ENCODE measurements around the gene PLN. TPM values are rescaled to one million over a fixed set of nuclear protein-coding genes. Genes with fewer than 3 reads are reported as not detected.

PLN gene
- total RNA-seq, 1 donor from 2014 or later, result 7.7 TPM

DNA sequence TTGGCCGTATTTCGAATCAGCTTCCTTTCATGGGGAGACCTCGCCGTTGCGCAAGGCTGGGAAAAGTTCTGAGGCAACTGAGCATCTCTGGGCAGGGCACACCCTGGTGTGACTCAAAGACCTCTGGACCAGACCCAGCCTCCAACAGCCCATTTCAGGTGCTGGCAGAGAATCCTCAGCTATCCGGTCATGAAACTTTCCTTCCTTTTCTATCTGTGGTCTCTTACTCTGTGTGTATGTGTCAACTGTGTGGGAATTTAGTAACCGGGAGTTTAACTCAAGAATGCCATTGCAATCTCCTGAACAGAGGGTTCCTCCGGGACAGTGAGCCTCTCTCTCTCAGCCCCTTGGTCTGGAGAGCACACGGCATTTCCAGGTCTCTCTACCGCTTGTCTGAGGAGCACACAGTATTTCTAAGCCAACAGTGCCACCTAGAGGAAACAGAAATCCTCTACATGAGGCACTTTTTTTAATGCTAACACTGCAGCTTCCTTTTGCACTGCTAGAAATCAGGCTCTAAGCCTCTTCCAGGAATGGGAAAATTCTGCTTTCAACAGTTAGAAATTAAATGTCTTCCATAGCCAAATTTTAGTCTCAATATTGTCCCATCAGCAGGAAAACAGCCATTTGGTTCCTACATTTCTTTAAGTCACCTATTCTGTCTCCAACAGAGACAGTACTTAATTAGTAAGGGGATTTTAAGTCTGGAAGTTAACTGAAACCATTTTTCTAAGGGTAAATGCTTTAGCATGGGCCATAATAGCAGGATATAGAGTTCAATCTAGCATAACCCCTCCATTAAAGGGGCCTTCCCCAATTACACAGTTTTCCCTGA is 32.7 kb downstream of the PLN start:
- no peak for DNase-seq

DNA sequence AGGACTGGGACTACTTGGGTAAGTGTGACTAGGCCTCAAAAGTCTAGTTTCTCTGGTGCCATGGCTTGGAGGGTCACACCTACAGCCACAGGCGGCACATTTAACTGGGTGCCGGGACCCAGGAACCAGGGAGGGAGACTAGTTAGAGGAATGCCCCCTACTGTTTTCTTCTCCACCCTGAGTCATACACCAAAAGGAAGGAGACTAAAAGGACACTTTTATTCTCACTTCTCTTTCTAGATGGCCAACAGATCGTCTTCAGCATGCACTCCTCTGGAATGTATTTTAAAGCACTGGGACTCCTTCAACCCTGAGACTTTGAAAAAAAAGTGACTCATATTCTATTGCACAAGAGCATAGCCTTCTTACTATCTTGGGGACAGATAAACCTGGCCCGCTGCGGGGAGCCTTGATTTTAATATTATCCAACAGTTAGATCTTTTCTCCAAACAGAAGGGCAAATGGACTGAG is 33.4 kb downstream of the PLN start:
- DNase-seq, result no peak

DNA sequence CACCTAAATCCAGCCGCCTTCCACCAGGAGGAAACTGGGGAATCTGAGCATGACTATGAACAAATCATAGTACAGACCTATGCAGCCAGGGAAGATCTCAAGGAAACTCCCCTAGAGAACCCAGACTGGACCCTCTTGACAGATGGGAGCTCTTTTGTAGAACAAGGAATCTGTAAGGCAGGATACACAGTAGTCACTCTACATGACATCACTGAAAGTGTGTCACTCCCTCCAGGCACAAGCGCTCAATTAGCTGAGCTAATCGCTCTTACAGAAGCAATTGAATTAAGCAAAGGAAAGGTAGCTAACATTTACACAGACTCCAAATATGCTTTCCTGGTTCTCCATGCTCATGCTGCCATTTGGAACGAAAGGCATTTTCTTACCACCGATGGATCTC is 36.8 kb downstream of the PLN start:
- DNase-seq, result no peak

DNA sequence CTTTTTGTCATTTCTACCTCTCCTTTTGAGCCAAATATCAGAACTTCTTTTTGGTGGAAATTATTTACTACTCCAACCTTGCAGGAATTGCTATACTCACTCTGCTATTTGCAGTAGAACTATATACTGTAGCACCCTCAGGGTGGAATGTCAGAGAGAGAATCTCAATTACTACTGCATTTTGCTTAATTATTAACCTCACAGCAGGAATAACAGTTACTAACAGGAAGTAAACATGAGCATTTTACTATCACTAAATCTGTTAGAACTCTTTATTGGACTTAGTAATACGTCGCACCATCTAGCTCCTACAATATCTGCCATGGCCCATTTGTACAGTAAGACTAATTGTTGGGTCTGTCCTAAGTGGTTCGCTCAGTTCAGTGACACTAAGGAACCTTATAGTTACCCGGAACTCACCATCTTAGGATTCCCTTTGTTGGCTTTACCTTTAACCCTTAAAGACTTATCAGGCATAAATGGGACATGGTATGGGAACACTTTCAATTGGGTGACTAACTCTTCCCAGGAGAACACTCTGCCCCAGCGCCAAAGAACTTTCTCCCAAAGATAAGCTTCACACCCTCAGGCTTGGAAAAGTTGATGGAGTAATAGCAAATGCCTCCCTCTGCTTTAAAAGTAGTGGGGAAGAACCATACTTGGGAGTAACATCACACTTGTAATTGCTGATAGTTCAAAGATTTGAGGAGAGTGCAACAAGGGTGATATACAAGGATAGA is 38.8 kb downstream of the PLN start:
- no peak for DNase-seq

DNA sequence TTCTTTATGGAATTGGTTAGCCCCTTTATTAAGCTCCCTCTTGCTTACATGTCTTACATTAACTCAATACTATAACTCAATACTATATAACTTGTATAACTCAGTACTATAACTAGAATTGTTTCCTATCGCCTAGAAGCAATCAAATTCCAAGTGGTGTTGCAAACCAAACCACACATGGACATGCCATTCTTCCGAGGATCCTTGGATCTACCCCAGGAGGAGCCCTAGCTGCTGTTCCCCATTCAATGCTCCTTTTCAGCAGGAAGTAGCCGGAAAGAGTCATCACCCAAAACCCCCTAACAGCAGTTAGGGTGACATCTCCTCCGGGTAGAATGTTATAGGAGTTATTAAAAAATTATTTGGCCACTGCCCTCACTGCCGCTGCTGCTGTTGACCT is 40.5 kb downstream of the PLN start:
- DNase-seq, result no peak

DNA sequence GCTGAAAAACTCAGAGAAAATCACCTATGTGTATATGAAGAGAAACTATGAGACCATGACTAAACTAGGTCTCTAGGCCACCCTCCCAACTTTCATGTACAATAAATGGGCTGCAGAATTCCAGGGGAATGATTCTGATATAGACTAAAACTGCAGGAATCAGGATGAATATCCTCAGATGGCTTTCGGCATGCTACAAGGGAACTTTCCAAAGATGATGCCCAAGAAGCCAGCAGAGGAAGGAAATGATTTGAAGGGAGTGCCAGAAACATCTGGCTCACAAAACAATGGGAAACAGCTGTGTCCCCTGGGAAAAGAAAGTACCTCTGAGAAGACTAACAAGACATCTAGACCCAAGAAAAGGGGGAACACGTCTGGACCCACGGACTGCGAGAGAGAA is 41.1 kb downstream of the PLN start:
- no peak for DNase-seq

DNA sequence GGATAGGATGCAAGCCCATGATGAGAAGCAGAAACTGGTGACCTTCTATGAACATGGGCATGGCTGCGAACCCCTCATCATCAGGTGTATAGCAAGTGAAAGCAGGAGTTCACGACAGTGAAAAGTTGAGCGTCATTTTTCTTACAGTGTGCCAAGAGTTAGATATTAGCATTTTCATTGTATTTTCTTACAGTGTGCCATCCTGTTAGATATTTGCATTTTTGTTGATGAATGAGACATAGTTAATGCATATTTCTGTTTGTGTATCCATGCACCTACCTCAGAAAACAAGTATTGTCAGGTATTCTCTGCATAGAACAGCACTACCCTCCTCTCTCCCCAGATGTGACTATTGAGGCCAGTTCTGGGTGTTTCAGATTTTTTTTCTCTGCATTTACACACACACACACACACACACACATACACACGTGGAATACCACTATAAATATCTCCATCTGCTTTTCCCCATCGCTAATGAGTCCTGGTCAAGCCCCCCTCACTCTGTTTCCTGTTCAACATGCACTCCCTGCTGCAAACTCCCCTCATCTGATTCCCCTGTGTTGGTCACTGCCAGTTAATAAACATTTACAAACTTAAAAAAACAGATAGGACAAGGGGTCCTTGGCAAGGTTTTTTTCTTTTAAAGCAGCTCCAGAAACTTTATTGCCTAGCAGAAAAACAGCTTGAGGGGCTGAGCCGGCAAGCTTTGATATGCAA is 41.7 kb downstream of the PLN start:
- DNase-seq, result no peak

DNA sequence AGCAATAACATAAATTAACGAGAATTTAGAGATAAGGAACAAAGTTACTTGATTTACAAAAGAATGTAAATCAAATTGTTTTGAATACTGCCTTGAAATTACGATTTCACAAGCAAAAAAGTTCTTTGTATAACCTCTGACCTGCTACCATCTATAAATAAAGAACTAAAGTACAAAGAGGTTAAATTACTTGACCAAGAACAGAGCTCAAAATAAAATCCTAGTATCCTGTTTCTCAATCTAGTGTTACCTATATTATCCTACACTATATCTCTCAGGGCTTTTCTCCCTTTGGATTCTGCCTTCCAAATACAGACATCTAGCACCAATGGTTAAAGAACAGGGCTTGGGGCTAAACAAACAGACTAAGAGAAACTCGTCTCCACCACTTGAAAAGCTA is 43.8 kb downstream of the PLN start:
- DNase-seq, result no peak

DNA sequence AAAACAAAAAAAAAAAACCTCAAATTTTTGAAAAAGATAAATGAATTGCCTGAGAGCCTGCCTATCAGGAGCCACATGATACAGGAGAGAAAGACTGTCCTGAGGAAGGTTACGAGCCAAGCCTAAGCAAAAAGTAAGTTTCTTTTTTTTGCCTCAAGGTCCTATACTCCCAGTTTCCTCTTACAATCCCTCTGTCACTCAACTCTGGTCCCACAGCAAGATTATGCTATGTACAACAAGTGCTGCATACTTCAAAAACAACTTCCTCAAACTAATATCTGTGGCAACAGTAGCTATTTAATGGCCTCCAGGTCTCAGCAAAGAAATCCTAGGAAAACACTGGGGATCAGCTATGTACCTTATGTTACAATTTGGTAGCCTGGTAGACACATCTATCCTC is 46.8 kb downstream of the PLN start:
- DNase-seq, result no peak

DNA sequence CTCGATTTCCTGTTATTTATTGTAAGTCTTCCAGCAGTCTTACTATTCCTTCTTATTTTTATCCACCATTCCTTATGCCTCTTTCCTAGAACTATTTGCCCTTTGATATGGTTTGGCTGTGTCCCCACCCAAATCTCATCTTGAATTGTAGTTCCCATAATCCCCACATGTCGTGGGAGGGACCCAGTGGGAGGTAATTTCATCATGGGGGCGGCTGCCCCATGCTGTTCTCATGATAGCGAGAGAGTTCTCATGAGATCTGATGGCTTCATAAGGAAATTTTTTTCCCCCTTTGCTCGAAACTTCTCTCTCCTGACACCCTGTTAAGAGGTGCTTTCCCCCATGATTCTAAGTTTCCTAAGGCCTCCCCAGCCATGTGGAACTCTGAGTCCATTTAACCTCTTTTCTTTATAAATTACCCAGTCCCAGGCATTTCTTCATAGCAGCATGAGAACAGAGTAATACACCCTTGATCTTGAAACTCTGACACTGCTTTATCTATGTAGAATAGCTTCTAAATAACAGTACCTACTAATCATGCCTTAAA is 48.8 kb downstream of the PLN start:
- no peak for DNase-seq

DNA sequence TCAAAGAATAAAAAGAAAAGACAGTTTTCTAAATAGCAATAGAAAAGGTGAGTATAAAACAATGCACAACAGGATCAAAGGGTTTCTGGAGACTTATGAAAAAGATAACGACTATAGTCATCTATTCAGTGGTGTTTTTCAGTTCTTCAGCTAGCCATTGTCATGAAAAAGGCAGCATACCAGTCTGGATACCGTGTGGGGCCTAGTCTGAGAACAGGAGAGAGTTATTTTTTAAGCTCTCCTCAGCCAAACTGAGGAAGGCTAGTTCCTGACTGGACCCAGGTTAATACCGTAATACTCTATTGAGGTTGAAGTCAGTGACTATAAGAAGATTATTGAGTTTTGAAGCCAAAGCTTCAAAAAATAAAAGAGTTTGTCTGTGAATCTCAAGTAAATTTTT is 49.5 kb downstream of the PLN start:
- no peak for DNase-seq

DNA sequence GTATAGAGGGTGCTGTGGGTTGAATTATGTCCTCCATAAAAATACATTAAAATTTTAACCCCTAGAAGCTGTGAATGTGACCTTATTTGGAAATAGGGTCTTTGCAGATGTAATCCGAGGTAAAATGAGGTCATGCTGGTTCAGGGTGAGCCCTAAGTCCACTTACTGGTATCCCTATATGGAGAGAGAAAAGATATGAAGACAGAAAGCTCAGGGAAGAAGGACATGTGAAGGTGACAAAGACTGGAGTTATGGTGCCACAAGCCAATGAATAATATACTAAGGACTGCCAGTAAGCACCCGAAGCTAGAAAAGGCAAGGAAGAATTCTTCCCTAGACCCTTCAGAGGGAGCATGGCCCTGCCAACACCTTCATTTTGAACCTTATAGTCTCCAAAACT is 50.2 kb downstream of the PLN start:
- no peak for DNase-seq

DNA sequence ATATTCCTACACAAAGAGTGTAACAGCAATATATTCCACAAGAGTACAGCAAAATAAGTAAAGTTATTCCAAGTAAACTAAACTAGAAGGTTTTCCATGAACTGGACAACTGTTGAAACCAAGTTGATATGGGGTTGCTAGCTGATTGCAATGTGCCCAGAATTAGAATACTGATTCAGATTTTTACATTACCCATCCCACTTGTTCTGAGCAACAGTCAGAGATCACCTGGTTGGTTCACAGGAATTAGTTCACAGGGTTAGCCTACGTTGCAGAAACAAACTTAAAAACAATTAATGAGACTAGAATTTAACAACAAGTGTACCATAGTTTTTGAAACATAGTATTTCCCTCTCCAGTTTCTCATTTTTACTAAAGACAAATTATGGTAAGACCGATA is 54.2 kb downstream of the PLN start:
- no peak for DNase-seq

DNA sequence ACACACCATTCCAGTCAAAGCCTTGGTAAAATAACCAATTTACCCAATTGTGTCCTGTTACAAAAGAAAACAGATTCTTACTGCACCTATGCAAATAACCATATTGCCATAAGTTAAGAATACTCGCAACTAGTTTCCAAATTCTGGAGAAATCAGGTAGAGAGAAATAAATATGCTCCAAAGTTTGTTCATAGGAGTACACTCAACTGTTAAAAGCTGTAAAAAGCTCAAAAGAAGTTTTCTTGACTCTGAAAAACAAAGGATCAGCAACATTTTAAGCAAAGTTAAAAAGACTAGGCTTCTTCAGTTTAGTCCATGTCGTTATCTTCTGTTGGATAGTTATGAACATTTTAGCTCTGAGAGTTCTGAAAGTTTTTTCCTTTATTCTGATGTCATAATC is 55.3 kb downstream of the PLN start:
- no peak for DNase-seq

DNA sequence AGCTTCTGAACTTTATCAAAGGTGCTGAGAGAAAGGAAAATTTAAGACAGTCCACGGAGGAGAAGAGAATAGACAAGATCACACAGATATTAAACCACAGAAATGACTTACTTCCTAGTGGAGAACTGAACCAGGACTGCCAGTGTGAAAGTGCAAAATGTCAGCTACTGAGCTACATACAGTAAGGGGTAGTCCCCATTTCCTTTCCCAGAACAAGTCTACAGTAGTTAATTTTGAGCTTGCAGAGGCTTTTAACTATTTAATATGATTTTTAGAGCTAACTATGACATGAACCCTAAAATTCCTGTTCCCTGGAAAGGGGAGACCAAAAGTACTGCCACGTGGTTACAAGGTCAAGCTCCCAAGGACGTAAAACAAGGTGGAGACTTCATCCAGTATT is 58.2 kb downstream of the PLN start:
- DNase-seq, result no peak

DNA sequence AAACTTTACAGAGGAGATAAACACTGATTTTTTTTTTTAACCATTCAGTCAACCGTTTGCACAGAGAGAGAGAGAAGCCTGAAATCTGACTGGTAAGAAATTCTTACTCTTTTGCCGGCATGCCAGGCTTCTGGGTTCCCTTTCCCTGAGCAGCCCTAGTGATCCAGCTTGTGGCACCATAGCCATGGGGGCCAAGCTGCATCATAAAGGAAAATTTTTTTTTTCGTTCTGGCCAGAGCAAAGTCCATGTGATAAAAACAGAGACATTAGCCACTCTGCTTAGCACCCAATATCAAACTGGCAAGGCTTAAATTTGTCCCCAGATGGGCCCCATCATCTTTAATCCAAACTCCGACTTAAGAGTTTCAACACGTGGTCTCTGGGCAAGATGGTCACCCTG is 58.8 kb downstream of the PLN start:
- DNase-seq, result no peak

Other genes with a start within 250 kb of the PLN start
- gene CEP85L, start 103.3 kb downstream of the PLN start, total RNA-seq, result 21.9 TPM